Mesothelial cell of epicardium (in vitro differentiated cells): Measurements from ENCODE around the gene C1QA. TPM values are rescaled to one million over a fixed set of nuclear protein-coding genes. Genes with fewer than 3 reads are reported as not detected.

Experiments
- DNase-seq, 2 experiments: peaks; one replicate each; pipeline ENCODE4 v3.0.0; 2021; ENCODE audit warnings: low spot score in 2 of 2; ENCODE audit not compliant: unreplicated experiment in 2 of 2
- H3K27ac Mint-ChIP-seq: 2 replicates; pipeline ENCODE4 v1.8.0; 2021; ENCODE audit warnings: mixed read lengths
- H3K27me3 Mint-ChIP-seq: 2 replicates; pipeline ENCODE4 v1.8.0; 2021; ENCODE audit warnings: low read depth, mixed read lengths
- H3K36me3 Mint-ChIP-seq: 2 replicates; pipeline ENCODE4 v1.8.0; 2021; ENCODE audit warnings: mixed read lengths
- H3K4me1 Mint-ChIP-seq: 2 replicates; pipeline ENCODE4 v1.8.0; 2021; ENCODE audit warnings: mixed read lengths
- H3K4me3 Mint-ChIP-seq: 2 replicates; pipeline ENCODE4 v1.8.0; 2021; ENCODE audit warnings: mild to moderate bottlenecking, moderate library complexity, mixed read lengths
- H3K9me3 Mint-ChIP-seq: 2 replicates; pipeline ENCODE4 v1.8.0; 2021; ENCODE audit warnings: mixed read lengths
- CTCF ChIP-seq: fragments of 200-600 bp; sonication (generic); IDR thresholded peaks from one replicate; pipeline ENCODE4 v1.5.0; 2021; ENCODE audit warnings: antibody characterized with exemption; ENCODE audit not compliant: unreplicated experiment
- total RNA-seq: library from RNA; stranded (reverse); gene quantifications from 3 replicates; pipeline ENCODE4 v1.2.1, GENCODE V29; 2021

Gene C1QA
- total RNA-seq, 1 donor from 2014 or later = not detected

DNA sequence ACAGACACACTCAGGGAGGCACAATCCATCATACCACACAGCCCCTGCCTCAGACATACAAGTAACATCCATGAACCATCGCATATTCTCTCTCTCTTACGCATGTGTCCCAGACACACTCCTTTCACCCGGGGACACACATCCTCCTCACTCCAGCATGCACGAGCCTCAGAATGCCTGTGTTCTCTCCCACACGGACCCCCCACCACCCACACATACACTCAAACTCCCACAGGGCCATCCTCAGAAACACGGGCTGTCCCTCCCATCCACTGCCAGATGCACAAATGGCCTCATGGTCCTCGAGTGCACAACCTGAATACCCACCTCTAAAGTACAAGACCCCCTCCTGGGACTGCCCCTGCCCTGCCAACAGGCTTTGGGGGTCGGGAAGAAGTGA is 4.8 kb downstream of the C1QA start:
- H3K4me3 Mint-ChIP-seq = no peak overlapping the region
- peaks cover 6% of the 10 kb centered on the region for H3K4me1 Mint-ChIP-seq
- no peak for TF ChIP-seq CTCF
- no peak overlapping the region for H3K27ac Mint-ChIP-seq
- DNase-seq = no peak
- peaks cover 7% of the 10 kb centered on the region for H3K27me3 Mint-ChIP-seq
- no peaks in the 10 kb centered on the region for H3K36me3 Mint-ChIP-seq
- no peaks in the 10 kb centered on the region for H3K9me3 Mint-ChIP-seq

- TF ChIP-seq CTCF = peak; percentile 87
- Mint-ChIP-seq H3K4me3 (no peak overlapping the region), H3K4me1 (peaks cover 6% of the 10 kb centered on the region), H3K27ac (no peak overlapping the region), H3K9me3 (no peaks in the 10 kb centered on the region), H3K27me3 (peaks cover 5% of the 10 kb centered on the region), H3K36me3 (no peaks in the 10 kb centered on the region)
- DNase-seq = peak; percentile 80 to 93
These were observed 5.6 kb downstream of the C1QA start for GRCh38 chr1:22641906-22642636.

GRCh38 chr1:22643381-22643780 is 7.0 kb downstream of the C1QA start, which contains the start of gene C1QC:
TSS of gene C1QC (plus strand) at chr1:22643633. CDS start at chr1:22644024, 391 bp downstream.
- H3K27me3 Mint-ChIP-seq = peaks cover 3% of the 10 kb centered on the region
- no peak for TF ChIP-seq CTCF
- no peak within 1 kb of the TSS for H3K4me3 Mint-ChIP-seq
- no peaks in the 10 kb centered on the region for H3K36me3 Mint-ChIP-seq
- no peak for DNase-seq
- H3K27ac Mint-ChIP-seq = no peak within 1 kb of the TSS
- no peaks in the 10 kb centered on the region for H3K9me3 Mint-ChIP-seq
- peaks cover 6% of the 10 kb centered on the region for H3K4me1 Mint-ChIP-seq

- H3K4me1 Mint-ChIP-seq = peaks cover 6% of the 10 kb centered on the region
- H3K27ac Mint-ChIP-seq = no peak overlapping the region
- H3K9me3 Mint-ChIP-seq = no peaks in the 10 kb centered on the region
- TF ChIP-seq CTCF = no peak
- H3K4me3 Mint-ChIP-seq = no peak overlapping the region
- H3K36me3 Mint-ChIP-seq = no peaks in the 10 kb centered on the region
- no peak for DNase-seq
- peaks cover 3% of the 10 kb centered on the region for H3K27me3 Mint-ChIP-seq
These were observed 7.5 kb downstream of the C1QA start for GRCh38 chr1:22643928-22644327.

DNA sequence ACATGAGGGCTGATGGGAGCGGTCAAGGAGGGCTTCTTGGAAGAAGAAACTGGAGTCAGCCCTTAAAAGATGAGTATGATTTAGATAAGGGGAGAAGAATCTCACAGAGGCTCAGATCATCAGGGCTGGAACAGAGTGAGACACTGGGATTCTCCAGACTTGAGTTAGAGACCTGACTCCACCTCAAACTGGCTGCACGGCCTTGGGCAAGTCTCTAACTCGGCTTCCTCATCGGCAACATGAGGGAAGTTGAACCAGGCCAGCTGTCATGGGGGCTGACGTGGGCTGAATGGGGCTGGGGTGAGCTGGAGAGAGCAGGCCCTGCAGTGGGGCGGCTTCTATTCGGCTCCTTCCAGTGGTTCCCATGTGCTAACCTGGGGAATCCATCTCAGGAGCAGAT is 9.5 kb downstream of the C1QA start:
- Mint-ChIP-seq H3K27me3 (peaks cover 5% of the 10 kb centered on the region), H3K27ac (no peak overlapping the region), H3K36me3 (no peaks in the 10 kb centered on the region), H3K9me3 (no peaks in the 10 kb centered on the region), H3K4me3 (no peak overlapping the region), H3K4me1 (peaks cover 4% of the 10 kb centered on the region)
- TF ChIP-seq CTCF = no peak
- no peak for DNase-seq

GRCh38 chr1:22646384-22646783 is 10.0 kb downstream of the C1QA start:
- no peak for TF ChIP-seq CTCF
- no peak for DNase-seq

More at GRCh38 chr1:22646384-22646783, 10.0 kb downstream of the C1QA start:
- peaks cover 5% of the 10 kb centered on the region for H3K27me3 Mint-ChIP-seq
- no peak overlapping the region for H3K4me3 Mint-ChIP-seq
- no peak overlapping the region for H3K27ac Mint-ChIP-seq
- H3K4me1 Mint-ChIP-seq = no peaks in the 10 kb centered on the region
- H3K9me3 Mint-ChIP-seq = no peaks in the 10 kb centered on the region
- no peaks in the 10 kb centered on the region for H3K36me3 Mint-ChIP-seq
